ENCODE data around the gene TNNT3.

Gene TNNT3

GRCh38 chr11:1953489-1954266 is 34.2 kb downstream of the TNNT3 start:
- ATAC-seq (ENCODE audit: insufficient read depth, low read depth), result peak; percentile 82
- DNase-seq, result peak; percentile 36
- Histone ChIP-seq H3K4me1 (ENCODE audit: insufficient read depth, low read length) (no peaks in the 10 kb centered on the region), H3K9me3 (ENCODE audit: insufficient read depth, low read length, severe bottlenecking) (no peaks in the 10 kb centered on the region), H4K20me1 (ENCODE audit: insufficient read depth, low read length) (no peaks in the 10 kb centered on the region), H3K27me3 (ENCODE audit: insufficient read depth, low read length, poor library complexity) (no peaks in the 10 kb centered on the region), H3K36me3 (ENCODE audit: insufficient read depth, low read length) (no peaks in the 10 kb centered on the region), H3K4me2 (ENCODE audit: insufficient read depth, low read length) (no peak overlapping the region), H3K27ac (ENCODE audit: low read length) (no peak overlapping the region), H3K79me2 (ENCODE audit: insufficient read depth, low read length) (no peaks in the 10 kb centered on the region), H2AFZ (ENCODE audit: low read depth, low read length) (no peak overlapping the region), H3K4me3 (ENCODE audit: low read depth in 1 of 2, low read length in 2 of 2) (no peak overlapping the region), H3K9ac (ENCODE audit: low read depth, low read length) (no peak overlapping the region)
- no peak for TF ChIP-seq EZH2 (IDR thresholded peaks at IDR 0.05; ENCODE audit: borderline replicate concordance, low read depth, low read length, severe bottlenecking)
- TF ChIP-seq, protein P1, sequence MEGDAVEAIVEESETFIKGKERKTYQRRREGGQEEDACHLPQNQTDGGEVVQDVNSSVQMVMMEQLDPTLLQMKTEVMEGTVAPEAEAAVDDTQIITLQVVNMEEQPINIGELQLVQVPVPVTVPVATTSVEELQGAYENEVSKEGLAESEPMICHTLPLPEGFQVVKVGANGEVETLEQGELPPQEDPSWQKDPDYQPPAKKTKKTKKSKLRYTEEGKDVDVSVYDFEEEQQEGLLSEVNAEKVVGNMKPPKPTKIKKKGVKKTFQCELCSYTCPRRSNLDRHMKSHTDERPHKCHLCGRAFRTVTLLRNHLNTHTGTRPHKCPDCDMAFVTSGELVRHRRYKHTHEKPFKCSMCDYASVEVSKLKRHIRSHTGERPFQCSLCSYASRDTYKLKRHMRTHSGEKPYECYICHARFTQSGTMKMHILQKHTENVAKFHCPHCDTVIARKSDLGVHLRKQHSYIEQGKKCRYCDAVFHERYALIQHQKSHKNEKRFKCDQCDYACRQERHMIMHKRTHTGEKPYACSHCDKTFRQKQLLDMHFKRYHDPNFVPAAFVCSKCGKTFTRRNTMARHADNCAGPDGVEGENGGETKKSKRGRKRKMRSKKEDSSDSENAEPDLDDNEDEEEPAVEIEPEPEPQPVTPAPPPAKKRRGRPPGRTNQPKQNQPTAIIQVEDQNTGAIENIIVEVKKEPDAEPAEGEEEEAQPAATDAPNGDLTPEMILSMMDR (IDR thresholded peaks at IDR 0.05; ENCODE audit: borderline replicate concordance, extremely low read depth, low read length, poor library complexity, severe bottlenecking), result peak; percentile 8

GRCh38 chr11:1958367-1958766 is 38.9 kb downstream of the TNNT3 start:
- DNase-seq, result no peak
- ATAC-seq (ENCODE audit: insufficient read depth, low read depth), result no peak
- Histone ChIP-seq H3K36me3 (ENCODE audit: insufficient read depth, low read length) (no peaks in the 10 kb centered on the region), H3K27me3 (ENCODE audit: insufficient read depth, low read length, poor library complexity) (no peaks in the 10 kb centered on the region), H3K9ac (ENCODE audit: low read depth, low read length) (no peak overlapping the region), H4K20me1 (ENCODE audit: insufficient read depth, low read length) (no peaks in the 10 kb centered on the region), H3K9me3 (ENCODE audit: insufficient read depth, low read length, severe bottlenecking) (no peaks in the 10 kb centered on the region), H3K79me2 (ENCODE audit: insufficient read depth, low read length) (no peaks in the 10 kb centered on the region), H2AFZ (ENCODE audit: low read depth, low read length) (no peak overlapping the region), H3K4me2 (ENCODE audit: insufficient read depth, low read length) (no peak overlapping the region), H3K4me3 (ENCODE audit: low read depth in 1 of 2, low read length in 2 of 2) (no peak overlapping the region), H3K4me1 (ENCODE audit: insufficient read depth, low read length) (no peaks in the 10 kb centered on the region), H3K27ac (ENCODE audit: low read length) (no peak overlapping the region)
- TF ChIP-seq, protein P1 (IDR thresholded peaks at IDR 0.05; ENCODE audit: borderline replicate concordance, extremely low read depth, low read length, poor library complexity, severe bottlenecking), result no peak
- no peak for TF ChIP-seq EZH2 (IDR thresholded peaks at IDR 0.05; ENCODE audit: borderline replicate concordance, low read depth, low read length, severe bottlenecking)

DNA sequence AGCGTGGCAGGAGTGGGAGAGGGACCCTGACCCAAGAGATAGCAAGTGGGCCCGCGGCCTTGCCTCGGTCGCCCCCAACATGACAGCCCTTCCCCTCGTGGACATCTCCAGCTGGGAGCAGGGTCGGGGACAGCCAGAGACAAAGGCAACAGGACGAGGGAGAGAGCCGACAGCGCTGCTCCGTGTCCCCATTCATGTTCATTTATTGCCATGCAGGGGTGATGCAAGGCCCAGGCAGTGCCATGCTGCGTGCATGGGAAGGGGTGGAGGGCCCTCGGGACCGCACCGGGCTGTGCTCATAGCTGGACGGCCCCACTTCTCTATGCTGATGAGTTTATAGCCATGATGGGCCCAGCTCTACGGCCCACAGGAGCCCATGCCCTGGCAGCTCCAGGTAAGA is 40.3 kb downstream of the TNNT3 start:
- Histone ChIP-seq H2AFZ (ENCODE audit: low read depth, low read length) (no peak overlapping the region), H3K79me2 (ENCODE audit: insufficient read depth, low read length) (no peaks in the 10 kb centered on the region), H3K9ac (ENCODE audit: low read depth, low read length) (no peak overlapping the region), H3K9me3 (ENCODE audit: insufficient read depth, low read length, severe bottlenecking) (no peaks in the 10 kb centered on the region), H3K36me3 (ENCODE audit: insufficient read depth, low read length) (no peaks in the 10 kb centered on the region), H3K27ac (ENCODE audit: low read length) (no peak overlapping the region), H3K4me2 (ENCODE audit: insufficient read depth, low read length) (no peak overlapping the region), H3K4me3 (ENCODE audit: low read depth in 1 of 2, low read length in 2 of 2) (no peak overlapping the region), H3K27me3 (ENCODE audit: insufficient read depth, low read length, poor library complexity) (no peaks in the 10 kb centered on the region), H3K4me1 (ENCODE audit: insufficient read depth, low read length) (no peaks in the 10 kb centered on the region), H4K20me1 (ENCODE audit: insufficient read depth, low read length) (no peaks in the 10 kb centered on the region)
- DNase-seq (no peak), ATAC-seq (ENCODE audit: insufficient read depth, low read depth) (no peak)
- TF ChIP-seq, protein P1 (IDR thresholded peaks at IDR 0.05; ENCODE audit: borderline replicate concordance, extremely low read depth, low read length, poor library complexity, severe bottlenecking), result no peak
- no peak for TF ChIP-seq EZH2 (IDR thresholded peaks at IDR 0.05; ENCODE audit: borderline replicate concordance, low read depth, low read length, severe bottlenecking)

All from DND-41 (cell line).